Measurements from ENCODE around the gene VOPP1.

The VOPP1 gene

GRCh38 chr7:55523366-55523765 is 48.9 kb downstream of the VOPP1 start:
- Histone ChIP-seq H3K27ac (ENCODE audit: low read depth, low read length) (no peak overlapping the region), H3K4me3 (ENCODE audit: low read depth in 1 of 2, low read length in 2 of 2) (no peak overlapping the region), H3K9me3 (ENCODE audit: control insufficient read depth in 1 of 2, low read length in 2 of 2) (no peaks in the 10 kb centered on the region), H3K27me3 (ENCODE audit: control insufficient read depth in 1 of 2, insufficient read depth in 2 of 2, low read length in 2 of 2) (no peaks in the 10 kb centered on the region), H3K9ac (ENCODE audit: low read depth in 1 of 2, low read length in 2 of 2) (no peak overlapping the region), H3K4me1 (ENCODE audit: control insufficient read depth in 1 of 2, insufficient read depth in 2 of 2, low read length in 2 of 2) (peaks cover 9 to 12% of the 10 kb centered on the region in 2 donors), H3K36me3 (ENCODE audit: control insufficient read depth in 1 of 2, insufficient read depth in 2 of 2, low read length in 2 of 2) (peaks cover 0 to 17% of the 10 kb centered on the region in 2 donors)

DNA sequence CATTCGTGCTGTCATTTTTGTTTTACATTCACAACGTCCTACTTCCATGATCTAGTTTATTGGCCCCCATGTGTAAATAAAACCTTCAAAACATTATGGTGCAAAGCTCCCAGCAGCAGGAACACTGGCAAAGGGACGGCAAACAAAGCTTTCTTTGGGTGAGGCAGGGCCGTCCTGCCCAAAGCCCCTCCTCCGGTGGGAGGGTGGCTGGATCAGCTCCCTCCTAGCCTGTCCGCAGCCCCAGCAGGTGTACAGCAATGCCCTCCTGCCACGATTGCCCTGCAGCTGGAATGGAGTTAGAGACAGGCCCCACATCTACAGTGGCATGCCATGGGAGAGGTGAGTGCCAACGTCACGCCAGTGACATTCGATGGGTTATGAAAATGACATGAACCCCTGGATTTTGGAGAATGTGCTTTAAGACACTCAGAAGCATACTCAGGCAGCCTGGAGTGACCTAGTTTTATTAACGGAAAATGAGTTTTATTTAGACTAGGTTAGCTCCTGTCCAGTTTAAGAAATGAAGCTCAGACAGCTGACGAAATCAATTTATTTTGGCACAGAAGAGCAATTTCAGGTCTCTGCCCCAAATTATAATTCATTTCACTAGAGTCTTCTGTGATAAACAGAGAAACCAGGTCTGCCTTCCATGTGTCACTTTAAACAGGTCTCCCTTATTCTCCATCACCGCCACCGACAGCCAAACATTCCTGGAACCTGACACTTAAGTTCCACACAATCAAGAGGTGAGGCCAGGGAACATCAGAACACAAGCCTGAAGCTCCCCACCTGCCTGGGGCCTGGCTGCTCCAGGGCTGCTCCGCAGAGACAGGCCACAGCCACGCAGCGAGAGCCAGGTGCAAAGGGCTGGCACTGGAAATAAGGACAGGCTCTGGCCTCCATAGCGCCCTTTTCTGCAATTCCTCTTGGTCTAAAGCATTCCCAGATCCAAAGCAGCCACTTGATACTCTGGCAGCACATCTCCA is 50.1 kb downstream of the VOPP1 start:
- Histone ChIP-seq H3K27ac (ENCODE audit: low read depth, low read length) (no peak overlapping the region), H3K27me3 (ENCODE audit: control insufficient read depth in 1 of 2, insufficient read depth in 2 of 2, low read length in 2 of 2) (no peaks in the 10 kb centered on the region), H3K9ac (ENCODE audit: low read depth in 1 of 2, low read length in 2 of 2) (no peak overlapping the region), H3K9me3 (ENCODE audit: control insufficient read depth in 1 of 2, low read length in 2 of 2) (no peaks in the 10 kb centered on the region), H3K36me3 (ENCODE audit: control insufficient read depth in 1 of 2, insufficient read depth in 2 of 2, low read length in 2 of 2) (peaks cover 9 to 28% of the 10 kb centered on the region in 2 donors), H3K4me3 (ENCODE audit: low read depth in 1 of 2, low read length in 2 of 2) (no peak overlapping the region), H3K4me1 (ENCODE audit: control insufficient read depth in 1 of 2, insufficient read depth in 2 of 2, low read length in 2 of 2) (peaks cover 9 to 13% of the 10 kb centered on the region in 2 donors)

GRCh38 chr7:55521512-55521911 is 50.8 kb downstream of the VOPP1 start:
- Histone ChIP-seq H3K4me1 (ENCODE audit: control insufficient read depth in 1 of 2, insufficient read depth in 2 of 2, low read length in 2 of 2) (peaks cover 8 to 15% of the 10 kb centered on the region in 2 donors), H3K27me3 (ENCODE audit: control insufficient read depth in 1 of 2, insufficient read depth in 2 of 2, low read length in 2 of 2) (no peaks in the 10 kb centered on the region), H3K9ac (ENCODE audit: low read depth in 1 of 2, low read length in 2 of 2) (no peak overlapping the region), H3K27ac (ENCODE audit: low read depth, low read length) (no peak overlapping the region), H3K36me3 (ENCODE audit: control insufficient read depth in 1 of 2, insufficient read depth in 2 of 2, low read length in 2 of 2) (peaks cover 9 to 29% of the 10 kb centered on the region in 2 donors), H3K4me3 (ENCODE audit: low read depth in 1 of 2, low read length in 2 of 2) (no peak overlapping the region), H3K9me3 (ENCODE audit: control insufficient read depth in 1 of 2, low read length in 2 of 2) (no peaks in the 10 kb centered on the region)

- H3K4me1 ChIP-seq (ENCODE audit: control insufficient read depth in 1 of 2, insufficient read depth in 2 of 2, low read length in 2 of 2), result peaks cover 5 to 18% of the 10 kb centered on the region in 2 donors
- H3K4me3 ChIP-seq (ENCODE audit: low read depth in 1 of 2, low read length in 2 of 2), result no peak overlapping the region
- no peaks in the 10 kb centered on the region for H3K9me3 ChIP-seq (ENCODE audit: control insufficient read depth in 1 of 2, low read length in 2 of 2)
- H3K9ac ChIP-seq (ENCODE audit: low read depth in 1 of 2, low read length in 2 of 2), result no peak overlapping the region
- H3K27ac ChIP-seq (ENCODE audit: low read depth, low read length), result no peak overlapping the region
- no peaks in the 10 kb centered on the region for H3K27me3 ChIP-seq (ENCODE audit: control insufficient read depth in 1 of 2, insufficient read depth in 2 of 2, low read length in 2 of 2)
- peaks cover 10 to 34% of the 10 kb centered on the region in 2 donors for H3K36me3 ChIP-seq (ENCODE audit: control insufficient read depth in 1 of 2, insufficient read depth in 2 of 2, low read length in 2 of 2)
These were observed 51.7 kb downstream of the VOPP1 start for GRCh38 chr7:55520426-55521140.

DNA sequence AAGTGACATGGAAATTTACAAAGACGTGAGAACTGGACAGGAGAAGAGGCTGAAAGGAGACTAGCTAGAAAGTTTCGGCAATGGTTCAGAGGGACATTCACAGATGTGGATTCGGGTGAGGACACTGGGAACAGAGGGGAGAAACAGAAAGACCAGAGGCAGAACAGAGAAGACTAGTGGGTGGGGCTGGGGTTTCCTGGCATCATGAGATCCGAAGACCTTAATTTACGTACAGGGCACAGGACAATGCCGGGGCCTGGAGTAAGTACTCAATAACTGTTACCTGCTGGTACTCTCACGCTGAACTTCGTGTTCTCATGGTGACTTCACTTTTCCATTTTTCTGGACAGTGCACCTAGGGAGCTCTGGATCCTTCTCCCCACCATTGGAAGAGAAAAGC is 53.5 kb downstream of the VOPP1 start:
- no peak overlapping the region for H3K9ac ChIP-seq (ENCODE audit: low read depth in 1 of 2, low read length in 2 of 2)
- peaks cover 5 to 23% of the 10 kb centered on the region in 2 donors for H3K4me1 ChIP-seq (ENCODE audit: control insufficient read depth in 1 of 2, insufficient read depth in 2 of 2, low read length in 2 of 2)
- H3K9me3 ChIP-seq (ENCODE audit: control insufficient read depth in 1 of 2, low read length in 2 of 2), result no peaks in the 10 kb centered on the region
- H3K36me3 ChIP-seq (ENCODE audit: control insufficient read depth in 1 of 2, insufficient read depth in 2 of 2, low read length in 2 of 2), result peaks cover 13 to 50% of the 10 kb centered on the region in 2 donors
- H3K27ac ChIP-seq (ENCODE audit: low read depth, low read length), result no peak overlapping the region
- no peaks in the 10 kb centered on the region for H3K27me3 ChIP-seq (ENCODE audit: control insufficient read depth in 1 of 2, insufficient read depth in 2 of 2, low read length in 2 of 2)
- H3K4me3 ChIP-seq (ENCODE audit: low read depth in 1 of 2, low read length in 2 of 2), result no peak overlapping the region

- Histone ChIP-seq H3K27ac (ENCODE audit: low read depth, low read length) (no peak overlapping the region), H3K4me3 (ENCODE audit: low read depth in 1 of 2, low read length in 2 of 2) (no peak overlapping the region), H3K9me3 (ENCODE audit: control insufficient read depth in 1 of 2, low read length in 2 of 2) (no peaks in the 10 kb centered on the region), H3K27me3 (ENCODE audit: control insufficient read depth in 1 of 2, insufficient read depth in 2 of 2, low read length in 2 of 2) (no peaks in the 10 kb centered on the region), H3K9ac (ENCODE audit: low read depth in 1 of 2, low read length in 2 of 2) (no peak overlapping the region), H3K36me3 (ENCODE audit: control insufficient read depth in 1 of 2, insufficient read depth in 2 of 2, low read length in 2 of 2) (peaks cover 13 to 54% of the 10 kb centered on the region in 2 donors), H3K4me1 (ENCODE audit: control insufficient read depth in 1 of 2, insufficient read depth in 2 of 2, low read length in 2 of 2) (peaks cover 5 to 23% of the 10 kb centered on the region in 2 donors)
These were observed 54.2 kb downstream of the VOPP1 start for GRCh38 chr7:55517936-55518689.

- Histone ChIP-seq H3K4me1 (ENCODE audit: control insufficient read depth in 1 of 2, insufficient read depth in 2 of 2, low read length in 2 of 2) (peaks cover 5 to 21% of the 10 kb centered on the region in 2 donors), H3K27me3 (ENCODE audit: control insufficient read depth in 1 of 2, insufficient read depth in 2 of 2, low read length in 2 of 2) (no peaks in the 10 kb centered on the region), H3K4me3 (ENCODE audit: low read depth in 1 of 2, low read length in 2 of 2) (no peak overlapping the region), H3K9me3 (ENCODE audit: control insufficient read depth in 1 of 2, low read length in 2 of 2) (no peaks in the 10 kb centered on the region), H3K27ac (ENCODE audit: low read depth, low read length) (no peak overlapping the region), H3K36me3 (ENCODE audit: control insufficient read depth in 1 of 2, insufficient read depth in 2 of 2, low read length in 2 of 2) (peaks cover 13 to 59% of the 10 kb centered on the region in 2 donors), H3K9ac (ENCODE audit: low read depth in 1 of 2, low read length in 2 of 2) (no peak overlapping the region)
These were observed 55.1 kb downstream of the VOPP1 start for GRCh38 chr7:55517191-55517633.

- Histone ChIP-seq H3K4me1 (ENCODE audit: control insufficient read depth in 1 of 2, insufficient read depth in 2 of 2, low read length in 2 of 2) (peaks cover 0 to 13% of the 10 kb centered on the region in 2 donors), H3K27ac (ENCODE audit: low read depth, low read length) (no peak overlapping the region), H3K36me3 (ENCODE audit: control insufficient read depth in 1 of 2, insufficient read depth in 2 of 2, low read length in 2 of 2) (peaks cover 13 to 59% of the 10 kb centered on the region in 2 donors), H3K9me3 (ENCODE audit: control insufficient read depth in 1 of 2, low read length in 2 of 2) (no peaks in the 10 kb centered on the region), H3K27me3 (ENCODE audit: control insufficient read depth in 1 of 2, insufficient read depth in 2 of 2, low read length in 2 of 2) (no peaks in the 10 kb centered on the region), H3K9ac (ENCODE audit: low read depth in 1 of 2, low read length in 2 of 2) (no peak overlapping the region), H3K4me3 (ENCODE audit: low read depth in 1 of 2, low read length in 2 of 2) (no peak overlapping the region)
These were observed 55.9 kb downstream of the VOPP1 start for GRCh38 chr7:55516409-55516808.

- Histone ChIP-seq H3K27me3 (ENCODE audit: control insufficient read depth in 1 of 2, insufficient read depth in 2 of 2, low read length in 2 of 2) (no peaks in the 10 kb centered on the region), H3K4me1 (ENCODE audit: control insufficient read depth in 1 of 2, insufficient read depth in 2 of 2, low read length in 2 of 2) (peaks cover 0 to 11% of the 10 kb centered on the region in 2 donors), H3K27ac (ENCODE audit: low read depth, low read length) (no peak overlapping the region), H3K36me3 (ENCODE audit: control insufficient read depth in 1 of 2, insufficient read depth in 2 of 2, low read length in 2 of 2) (peaks cover 13 to 59% of the 10 kb centered on the region in 2 donors), H3K4me3 (ENCODE audit: low read depth in 1 of 2, low read length in 2 of 2) (peak overlapping the region in 1 of 2 donors; percentile 11), H3K9me3 (ENCODE audit: control insufficient read depth in 1 of 2, low read length in 2 of 2) (no peaks in the 10 kb centered on the region), H3K9ac (ENCODE audit: low read depth in 1 of 2, low read length in 2 of 2) (no peak overlapping the region)
These were observed 56.6 kb downstream of the VOPP1 start for GRCh38 chr7:55515569-55516279.

All from duodenal mucosa (tissue), 2 donors.